ENCODE data around the gene TECTA.

Gene TECTA

DNA sequence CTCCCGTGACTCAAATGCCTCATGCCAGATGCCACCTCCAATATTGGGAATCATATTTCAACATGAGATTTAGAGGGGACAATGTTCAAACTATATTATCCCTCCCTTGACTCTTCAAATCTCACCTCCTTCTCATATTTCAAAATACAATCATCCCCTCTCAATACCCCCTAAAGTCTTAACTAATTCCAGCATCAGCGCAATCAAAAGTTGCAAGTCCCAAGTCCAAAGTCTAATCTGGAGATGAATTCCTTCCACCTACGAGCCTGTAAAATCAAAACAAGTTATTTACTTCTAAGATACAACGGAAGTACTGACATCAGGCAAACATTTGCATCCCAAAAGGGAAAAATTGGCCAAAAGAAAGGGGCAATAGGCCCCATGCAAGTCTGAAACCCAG is 124.3 kb downstream of the TECTA start:
- no peak for DNase-seq (ENCODE audit: low read depth)
- TF ChIP-seq, protein P1, sequence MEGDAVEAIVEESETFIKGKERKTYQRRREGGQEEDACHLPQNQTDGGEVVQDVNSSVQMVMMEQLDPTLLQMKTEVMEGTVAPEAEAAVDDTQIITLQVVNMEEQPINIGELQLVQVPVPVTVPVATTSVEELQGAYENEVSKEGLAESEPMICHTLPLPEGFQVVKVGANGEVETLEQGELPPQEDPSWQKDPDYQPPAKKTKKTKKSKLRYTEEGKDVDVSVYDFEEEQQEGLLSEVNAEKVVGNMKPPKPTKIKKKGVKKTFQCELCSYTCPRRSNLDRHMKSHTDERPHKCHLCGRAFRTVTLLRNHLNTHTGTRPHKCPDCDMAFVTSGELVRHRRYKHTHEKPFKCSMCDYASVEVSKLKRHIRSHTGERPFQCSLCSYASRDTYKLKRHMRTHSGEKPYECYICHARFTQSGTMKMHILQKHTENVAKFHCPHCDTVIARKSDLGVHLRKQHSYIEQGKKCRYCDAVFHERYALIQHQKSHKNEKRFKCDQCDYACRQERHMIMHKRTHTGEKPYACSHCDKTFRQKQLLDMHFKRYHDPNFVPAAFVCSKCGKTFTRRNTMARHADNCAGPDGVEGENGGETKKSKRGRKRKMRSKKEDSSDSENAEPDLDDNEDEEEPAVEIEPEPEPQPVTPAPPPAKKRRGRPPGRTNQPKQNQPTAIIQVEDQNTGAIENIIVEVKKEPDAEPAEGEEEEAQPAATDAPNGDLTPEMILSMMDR (IDR thresholded peaks at IDR 0.05; ENCODE audit: insufficient read depth, low read depth, low read length, missing control alignments), result no peak
- no peak overlapping the region for H3K4me3 ChIP-seq (ENCODE audit: low read length)

DNA sequence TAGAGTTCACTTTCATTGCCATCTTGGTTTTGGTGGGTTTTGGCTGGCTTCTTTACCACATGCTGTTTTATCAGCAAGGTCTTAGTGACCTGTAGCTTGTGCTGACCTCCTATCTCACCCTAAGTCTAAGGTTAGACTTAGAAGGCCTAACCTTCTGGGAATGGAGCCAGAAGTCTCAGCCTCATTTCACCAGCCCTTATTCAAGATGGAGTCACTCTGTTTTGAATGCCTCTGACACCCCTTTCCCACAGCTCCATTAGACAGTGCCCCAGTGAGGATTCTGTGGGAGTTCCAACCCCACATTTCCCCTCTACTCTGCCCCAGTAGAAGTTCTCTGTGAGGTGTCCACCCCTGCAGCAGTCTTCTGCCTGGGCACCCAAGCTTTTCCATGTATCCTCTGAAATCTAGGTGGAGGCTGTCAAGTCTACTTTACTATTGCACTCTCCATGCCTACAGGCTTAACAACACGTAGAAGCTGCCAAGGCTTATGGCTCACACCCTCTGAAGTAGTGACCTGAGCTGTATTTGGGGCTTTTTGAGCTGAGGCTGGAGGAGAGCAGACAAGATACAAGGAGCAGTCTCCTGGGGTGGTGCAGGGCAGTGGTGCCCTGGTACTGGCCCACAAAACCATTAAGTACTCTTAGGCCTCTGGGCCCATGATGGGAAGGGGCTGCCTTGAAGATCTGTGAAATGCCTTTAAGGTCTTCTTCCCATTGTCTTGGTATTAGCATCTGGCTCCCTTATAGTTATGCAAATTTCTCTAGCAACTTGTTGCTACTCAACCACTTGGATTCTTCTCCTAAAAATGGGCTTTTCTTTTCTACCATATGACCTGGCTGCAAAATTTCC is 125.6 kb downstream of the TECTA start:
- no peak for DNase-seq (ENCODE audit: low read depth)
- H3K4me3 ChIP-seq (ENCODE audit: low read length), result no peak overlapping the region
- TF ChIP-seq, protein P1 (IDR thresholded peaks at IDR 0.05; ENCODE audit: insufficient read depth, low read depth, low read length, missing control alignments), result no peak

DNA sequence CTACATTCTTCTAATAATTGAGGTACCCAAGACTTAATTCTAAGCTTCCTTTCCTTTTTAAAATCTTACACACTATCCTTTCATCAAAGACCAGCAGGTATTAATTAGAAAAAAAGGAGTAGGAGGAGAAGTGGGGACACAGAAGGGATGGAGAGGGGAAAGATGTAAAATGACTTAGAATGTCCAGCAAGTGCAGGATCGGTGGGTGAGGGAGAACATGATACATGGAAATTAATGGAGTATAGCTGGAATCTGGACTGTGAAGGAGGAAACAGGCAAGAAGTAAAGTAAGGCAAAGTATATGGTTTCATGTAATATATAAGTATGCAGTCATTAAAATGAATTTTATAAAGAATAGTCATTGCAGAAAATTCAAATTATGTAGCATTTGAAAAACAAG is 127.8 kb downstream of the TECTA start:
- H3K4me3 ChIP-seq (ENCODE audit: low read length), result no peak overlapping the region
- TF ChIP-seq, protein P1 (IDR thresholded peaks at IDR 0.05; ENCODE audit: insufficient read depth, low read depth, low read length, missing control alignments), result no peak
- DNase-seq (ENCODE audit: low read depth), result no peak

DNA sequence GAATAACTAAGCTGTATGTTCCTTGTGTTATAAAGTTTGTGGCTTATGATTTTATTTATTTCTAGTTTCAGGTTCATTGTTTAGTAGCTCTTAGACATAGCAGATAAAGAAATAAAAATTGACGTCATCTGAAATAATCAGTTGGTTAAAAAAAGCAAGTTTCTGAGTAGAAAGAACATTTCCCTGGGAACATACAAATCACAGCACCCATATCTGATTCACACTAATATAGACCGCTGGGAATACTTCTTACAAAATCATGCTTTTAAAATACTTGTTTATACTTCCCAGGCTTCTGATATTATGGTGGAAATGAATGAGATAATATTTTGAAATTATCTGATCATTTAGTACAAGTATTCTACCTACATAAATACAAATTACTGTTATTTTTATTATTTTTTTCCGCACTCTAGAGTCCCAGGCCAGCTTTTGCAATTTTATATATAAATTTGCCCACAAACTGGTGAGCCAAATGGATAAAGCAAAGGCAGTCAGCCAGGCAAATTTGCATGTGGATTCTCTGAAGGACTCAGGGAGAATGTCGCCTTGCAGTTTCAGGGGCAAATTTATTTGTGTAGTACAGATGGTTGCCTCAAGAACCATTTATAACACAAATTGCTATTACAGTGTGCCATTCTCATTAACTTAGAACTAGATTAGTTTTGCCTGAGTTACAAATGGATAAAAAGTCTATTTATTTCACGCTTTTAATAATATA is 128.6 kb downstream of the TECTA start:
- no peak overlapping the region for H3K4me3 ChIP-seq (ENCODE audit: low read length)
- DNase-seq (ENCODE audit: low read depth), result no peak
- TF ChIP-seq, protein P1 (IDR thresholded peaks at IDR 0.05; ENCODE audit: insufficient read depth, low read depth, low read length, missing control alignments), result no peak

DNA sequence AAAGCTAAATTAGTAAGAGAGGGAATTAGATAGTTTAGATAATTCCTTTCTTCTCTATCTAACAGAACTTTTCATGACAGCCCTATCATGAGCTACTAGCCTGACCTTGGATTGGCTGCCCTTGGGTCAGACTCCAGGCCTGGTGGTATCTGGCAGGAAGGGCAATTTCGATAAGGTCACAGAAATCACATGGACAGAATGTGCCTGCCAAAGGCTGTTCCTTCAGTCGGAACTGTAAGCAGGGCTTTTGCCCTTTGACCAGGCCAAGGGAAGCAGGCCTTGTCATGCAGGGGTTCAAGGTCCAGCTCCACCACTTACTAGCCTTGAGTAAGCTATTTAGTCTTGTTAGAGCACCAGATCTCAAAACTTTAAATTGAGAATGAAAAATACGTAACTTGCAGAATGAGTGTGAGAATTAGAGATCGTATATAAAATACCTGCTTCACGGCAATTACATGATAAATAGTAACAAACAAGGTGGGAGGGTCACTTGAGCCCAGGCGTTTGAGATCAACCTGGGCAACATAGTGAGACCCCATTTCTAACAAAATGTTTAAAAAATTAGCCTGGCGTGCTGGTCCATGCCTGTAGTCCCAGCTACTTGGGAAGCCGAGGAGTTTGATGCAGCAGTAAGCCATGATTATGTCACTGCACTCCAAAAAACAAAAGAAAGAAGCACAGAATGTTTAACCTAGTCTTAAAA is 130.7 kb downstream of the TECTA start:
- no peak for DNase-seq (ENCODE audit: low read depth)
- TF ChIP-seq, protein P1 (IDR thresholded peaks at IDR 0.05; ENCODE audit: insufficient read depth, low read depth, low read length, missing control alignments), result no peak

DNA sequence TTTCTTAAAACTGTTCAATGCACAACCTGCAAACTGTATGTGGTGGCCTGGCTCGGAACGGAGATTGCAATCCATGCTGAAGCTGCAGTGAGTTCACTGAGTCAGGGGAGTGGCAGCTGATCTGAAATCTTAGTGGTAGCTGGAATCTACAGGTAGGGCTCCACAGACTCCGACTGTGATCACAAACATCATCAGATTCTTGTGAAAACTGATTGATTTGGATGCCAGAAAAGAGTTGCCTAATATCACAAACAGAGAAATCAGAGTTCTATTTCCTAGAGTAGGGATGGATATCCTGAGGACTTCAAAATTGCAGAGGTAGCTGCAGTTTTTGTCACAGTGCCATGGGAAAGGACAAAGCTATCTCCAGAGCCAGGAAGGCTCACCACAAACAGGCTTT is 134.0 kb downstream of the TECTA start:
- H3K4me3 ChIP-seq (ENCODE audit: low read length), result no peak overlapping the region
- TF ChIP-seq, protein P1 (IDR thresholded peaks at IDR 0.05; ENCODE audit: insufficient read depth, low read depth, low read length, missing control alignments), result no peak
- DNase-seq (ENCODE audit: low read depth), result no peak

More for the DNA sequence above, 130.7 kb downstream of the TECTA start:
- no peak overlapping the region for H3K4me3 ChIP-seq (ENCODE audit: low read length)
